Ishikawa (cell line): ENCODE data around the gene XXYLT1.

Experiments
- EP300 ChIP-seq: IDR thresholded peaks from 2 replicates; pipeline ENCODE4 v1.6.1; 2012; ENCODE audit warnings: borderline replicate concordance
- FOXM1 ChIP-seq: IDR thresholded peaks from 2 replicates; pipeline ENCODE4 v1.6.1; 2012; ENCODE audit warnings: low read depth, borderline replicate concordance
- MAX ChIP-seq: IDR thresholded peaks from 2 replicates; pipeline ENCODE4 v1.6.1; 2012
- RAD21 ChIP-seq: IDR thresholded peaks from 2 replicates; pipeline ENCODE4 v1.6.1; 2012; ENCODE audit warnings: low read depth
- REST ChIP-seq: IDR thresholded peaks from 2 replicates; pipeline ENCODE4 v1.6.1; 2012; ENCODE audit warnings: low read depth, mild to moderate bottlenecking
- TAF1 ChIP-seq: IDR thresholded peaks from 2 replicates; pipeline ENCODE4 v1.6.1; 2012; ENCODE audit warnings: low read depth, mild to moderate bottlenecking
- TCF12 ChIP-seq: IDR thresholded peaks from 2 replicates; pipeline ENCODE4 v1.6.1; 2012; ENCODE audit warnings: low read depth
- YY1 ChIP-seq: IDR thresholded peaks from 2 replicates; pipeline ENCODE4 v1.6.1; 2012; ENCODE audit warnings: low read depth
- ZBTB7A ChIP-seq: IDR thresholded peaks from 2 replicates; pipeline ENCODE4 v1.6.1; 2012; ENCODE audit warnings: low read depth

- no peak for TF ChIP-seq REST
- TF ChIP-seq EP300: no peak
- no peak for TF ChIP-seq YY1
- no peak for TF ChIP-seq TAF1
- TF ChIP-seq ZBTB7A: no peak
- no peak for TF ChIP-seq FOXM1
- TF ChIP-seq RAD21: no peak
- no peak for TF ChIP-seq TCF12
- no peak for TF ChIP-seq MAX
These were observed 13.2 kb downstream of the XXYLT1 start for GRCh38 chr3:195257454-195258448.
